GM21526 (cell line): ENCODE data around the gene TRPM3.

Source experiments
- ATAC-seq: cut with Tn5 transposase; IDR thresholded peaks from one replicate; pipeline ENCODE4 v1.9.1; 2021; ENCODE audit warnings: moderate library complexity; ENCODE audit not compliant: unreplicated experiment, low FRiP score

TRPM3 gene

GRCh38 chr9:70569070-70569772, 552.2 kb downstream of the TRPM3 start:
- ATAC-seq: no peak

GRCh38 chr9:70567511-70567910, 553.9 kb downstream of the TRPM3 start:
- no peak for ATAC-seq

GRCh38 chr9:70566751-70567150, 554.7 kb downstream of the TRPM3 start:
- ATAC-seq: no peak

- no peak for ATAC-seq
These were observed 555.4 kb downstream of the TRPM3 start for GRCh38 chr9:70566066-70566465.

- ATAC-seq: no peak
These were observed 556.7 kb downstream of the TRPM3 start for GRCh38 chr9:70564468-70565335.

- peak; percentile 99 for ATAC-seq
These were observed 557.8 kb downstream of the TRPM3 start for GRCh38 chr9:70563431-70564204.

- no peak for ATAC-seq
These were observed 558.4 kb downstream of the TRPM3 start for GRCh38 chr9:70563010-70563409.

GRCh38 chr9:70561786-70562395, 559.5 kb downstream of the TRPM3 start:
- no peak for ATAC-seq

GRCh38 chr9:70561111-70561510, 560.3 kb downstream of the TRPM3 start:
- no peak for ATAC-seq

GRCh38 chr9:70559102-70559501, 562.3 kb downstream of the TRPM3 start:
- no peak for ATAC-seq

GRCh38 chr9:70557661-70558369, 563.6 kb downstream of the TRPM3 start:
- peak; percentile 95 for ATAC-seq

- ATAC-seq: no peak
These were observed 564.6 kb downstream of the TRPM3 start for GRCh38 chr9:70556771-70557170.

GRCh38 chr9:70554881-70555280, 566.5 kb downstream of the TRPM3 start:
- ATAC-seq: no peak

GRCh38 chr9:70553707-70554673, 567.4 kb downstream of the TRPM3 start:
- ATAC-seq: no peak

GRCh38 chr9:70552561-70552960, 568.9 kb downstream of the TRPM3 start:
- ATAC-seq: no peak

GRCh38 chr9:70551801-70552200, 569.6 kb downstream of the TRPM3 start:
- no peak for ATAC-seq

GRCh38 chr9:70551396-70551795, 570.0 kb downstream of the TRPM3 start:
- ATAC-seq: no peak

- no peak for ATAC-seq
These were observed 571.5 kb downstream of the TRPM3 start for GRCh38 chr9:70549926-70550325.
